OCI-LY3 (cell line): Measurements from ENCODE around the gene FHOD1.

Experiments used
- EZH2phosphoT487 ChIP-seq: fragments of 200-600 bp; shearing (Covaris generic); IDR thresholded peaks from 2 replicates; pipeline ENCODE4 v1.6.1; 2018; ENCODE audit warnings: antibody characterized with exemption, mixed run types, low read depth
- TF ChIP-seq, protein P1 (sequence below): fragments of 200-600, 300-600 bp; sonication (generic); IDR thresholded peaks from 2 replicates; pipeline ENCODE4 v1.5.1; 2014; ENCODE audit warnings: antibody characterized with exemption, low read length, low read depth

- TF ChIP-seq, protein P1, sequence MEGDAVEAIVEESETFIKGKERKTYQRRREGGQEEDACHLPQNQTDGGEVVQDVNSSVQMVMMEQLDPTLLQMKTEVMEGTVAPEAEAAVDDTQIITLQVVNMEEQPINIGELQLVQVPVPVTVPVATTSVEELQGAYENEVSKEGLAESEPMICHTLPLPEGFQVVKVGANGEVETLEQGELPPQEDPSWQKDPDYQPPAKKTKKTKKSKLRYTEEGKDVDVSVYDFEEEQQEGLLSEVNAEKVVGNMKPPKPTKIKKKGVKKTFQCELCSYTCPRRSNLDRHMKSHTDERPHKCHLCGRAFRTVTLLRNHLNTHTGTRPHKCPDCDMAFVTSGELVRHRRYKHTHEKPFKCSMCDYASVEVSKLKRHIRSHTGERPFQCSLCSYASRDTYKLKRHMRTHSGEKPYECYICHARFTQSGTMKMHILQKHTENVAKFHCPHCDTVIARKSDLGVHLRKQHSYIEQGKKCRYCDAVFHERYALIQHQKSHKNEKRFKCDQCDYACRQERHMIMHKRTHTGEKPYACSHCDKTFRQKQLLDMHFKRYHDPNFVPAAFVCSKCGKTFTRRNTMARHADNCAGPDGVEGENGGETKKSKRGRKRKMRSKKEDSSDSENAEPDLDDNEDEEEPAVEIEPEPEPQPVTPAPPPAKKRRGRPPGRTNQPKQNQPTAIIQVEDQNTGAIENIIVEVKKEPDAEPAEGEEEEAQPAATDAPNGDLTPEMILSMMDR = no peak
- no peak for TF ChIP-seq EZH2phosphoT487
Observed at GRCh38 chr16:67287960-67288359, 40.7 kb upstream of the FHOD1 start.
